ENCODE data around the gene UBL7. TPM values are rescaled to one million over a fixed set of nuclear protein-coding genes. Genes with fewer than 3 reads are reported as not detected.

The UBL7 gene
- total RNA-seq, 1 experiment from 2014 or later, result 65.3 TPM

GRCh38 chr15:74432968-74433591 lies 27.9 kb downstream of the UBL7 start:
- ChIA-PET POLR2A (interaction anchor here (0.6 to 1.3 kb wide), 4 partner anchors 9 to 1174 kb away, joined by 3 to 7 read pairs (median 4); no protein-coding TSS in a partner anchor), CTCF (interaction anchor here (1.5 kb wide), 1 partner anchor 51 kb away, joined by 7 read pairs; no protein-coding TSS in a partner anchor), RAD21 (ENCODE audit: low non-redundant PET in 1 of 2, low total read pairs in 2 of 2, uncharacterized antibody in 2 of 2, unreplicated experiment in 2 of 2) (no interaction called here)
- H3K27ac ChIP-seq (ENCODE audit: low read depth, low read length), result peak overlapping the region; percentile 87
- no peak for DNase-seq (ENCODE audit: low read depth, low spot score)
- H4K20me1 ChIP-seq (ENCODE audit: insufficient read depth), result no peaks in the 10 kb centered on the region
- H2AFZ ChIP-seq (ENCODE audit: low read depth, low read length, poor library complexity, severe bottlenecking), result no peak overlapping the region
- no TSS peak for BruUV-seq (replicated peaks)
- TF ChIP-seq POLR2A (IDR thresholded peaks at IDR 0.05; ENCODE audit: borderline replicate concordance, extremely low read depth, insufficient read depth, insufficient read length) (no peak), ELF1 (IDR thresholded peaks at IDR 0.05; ENCODE audit: borderline replicate concordance, low read depth) (no peak), YY1 (IDR thresholded peaks at IDR 0.05; ENCODE audit: extremely low read depth, insufficient replicate concordance, low read depth, low read length) (no peak), ZBTB33 (IDR thresholded peaks at IDR 0.05; ENCODE audit: extremely low read depth, insufficient replicate concordance, low read length) (no peak), FOSL1 (IDR thresholded peaks at IDR 0.05; ENCODE audit: low read depth) (no peak), ZFX (IDR thresholded peaks at IDR 0.05) (no peak), CTCF (IDR thresholded peaks at IDR 0.05 in 2 of 3, conservative IDR thresholded peaks at IDR 0.05 in 1 of 3; ENCODE audit: borderline replicate concordance in 1 of 3, insufficient read depth in 1 of 3, low read depth in 2 of 3, low read length in 2 of 3) (no peak), RAD21 (IDR thresholded peaks at IDR 0.05; ENCODE audit: low read depth) (no peak), ZNF274 (IDR thresholded peaks at IDR 0.05; ENCODE audit: low read depth, low read length) (no peak), MAX (IDR thresholded peaks at IDR 0.05) (no peak), CBX3 (IDR thresholded peaks at IDR 0.05; ENCODE audit: low read depth) (no peak), SP1 (IDR thresholded peaks at IDR 0.05; ENCODE audit: low read depth) (no peak), SIN3A (IDR thresholded peaks at IDR 0.05; ENCODE audit: low read depth) (no peak), TCF7L2 (IDR thresholded peaks at IDR 0.05; ENCODE audit: borderline replicate concordance, extremely low read depth, insufficient read depth, insufficient read length) (no peak), SRF (IDR thresholded peaks at IDR 0.05; ENCODE audit: low read depth) (no peak), REST (IDR thresholded peaks at IDR 0.05; ENCODE audit: low read depth) (no peak), CEBPB (IDR thresholded peaks at IDR 0.05; ENCODE audit: low read depth) (no peak), JUND (IDR thresholded peaks at IDR 0.05) (no peak), POLR2AphosphoS5 (IDR thresholded peaks at IDR 0.05; ENCODE audit: low read depth, low read length) (no peak), EZH2 (IDR thresholded peaks at IDR 0.05) (no peak)
- peak overlapping the region; percentile 82 for H3K9ac ChIP-seq (ENCODE audit: low read length)
- H3K4me2 ChIP-seq (ENCODE audit: low read length), result peak overlapping the region; percentile 95
- H3K79me2 ChIP-seq (ENCODE audit: insufficient read depth, low read length), result peaks cover 56% of the 10 kb centered on the region
- H3K4me1 ChIP-seq (ENCODE audit: control insufficient read depth in 1 of 2, insufficient read depth in 2 of 2, low read length in 2 of 2), result peaks cover 16 to 56% of the 10 kb centered on the region in 2 experiments
- no peaks in the 10 kb centered on the region for H3K27me3 ChIP-seq (ENCODE audit: insufficient read depth, low read length)
- H3K4me3 ChIP-seq (replicated peaks in 1 of 2; ENCODE audit: low read depth in 1 of 2, low read length in 2 of 2), result peak overlapping the region; percentile 57 to 90
- H3K9me2 ChIP-seq (ENCODE audit: insufficient read depth), result no peaks in the 10 kb centered on the region
- H3K9me3 ChIP-seq (ENCODE audit: control insufficient read depth in 1 of 2, insufficient read depth in 1 of 2, low read depth in 1 of 2, low read length in 2 of 2), result no peaks in the 10 kb centered on the region
- intact Hi-C loops (cut with micrococcal nuclease), result no loop called here
- no peaks in the 10 kb centered on the region; a peak in 1 of 4 replicates for H3K36me3 ChIP-seq (ENCODE audit: control insufficient read depth in 1 of 2, insufficient read depth in 2 of 2, low read length in 2 of 2)
- ATAC-seq, result no peak
